ENCODE results near the gene EIF2AK2. TPM values are rescaled to one million over a fixed set of nuclear protein-coding genes. Genes with fewer than 3 reads are reported as not detected.

The EIF2AK2 gene
- polyA plus RNA-seq, 4 donors, result 4.3 to 27.7 (median 8.3) TPM

DNA sequence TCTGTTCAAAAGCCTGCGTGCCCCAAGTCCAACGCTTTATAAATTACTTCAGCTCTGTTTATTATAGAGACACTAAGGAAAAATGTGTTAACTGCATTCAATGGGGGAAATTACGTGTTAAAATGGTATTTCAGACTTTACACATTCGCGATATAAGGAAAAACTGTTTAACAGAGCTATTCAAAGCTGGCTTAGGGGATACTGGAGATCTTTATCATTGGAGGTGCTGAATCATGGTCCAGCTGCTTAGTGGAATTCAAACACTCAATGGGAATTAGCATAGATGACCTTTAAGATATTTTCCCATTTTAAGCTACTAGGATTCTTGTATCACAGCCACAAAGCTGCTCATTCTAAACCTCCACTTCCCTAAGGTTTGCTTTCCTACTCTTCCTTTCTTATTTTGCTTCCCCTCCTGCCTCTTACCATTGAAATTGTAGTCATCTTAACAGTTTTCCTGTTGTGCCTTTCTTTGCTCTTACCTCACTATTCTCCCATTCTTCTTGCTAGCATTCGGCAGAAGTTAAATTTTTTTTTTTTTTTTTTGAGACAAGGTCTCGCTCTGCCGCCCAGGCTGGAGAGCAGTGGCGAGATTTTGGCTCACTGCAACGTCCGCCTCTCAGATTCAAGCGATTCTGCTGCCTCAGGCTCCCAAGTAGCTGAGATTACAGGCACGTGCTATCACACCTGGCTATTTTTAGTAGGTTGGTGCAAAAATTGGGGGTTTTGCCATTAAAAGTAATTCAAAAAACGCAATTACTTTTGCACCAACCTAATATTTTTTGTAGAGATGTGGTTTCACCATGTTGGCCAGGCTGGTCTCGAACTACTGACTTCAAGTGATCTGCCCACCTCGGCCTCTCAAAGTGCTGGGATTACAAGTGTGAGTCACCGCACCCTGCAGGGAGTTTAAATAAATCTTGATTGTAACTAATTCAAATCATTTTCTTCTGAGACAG, 25.2 kb upstream of the EIF2AK2 start:
- H3K4me1 ChIP-seq (ENCODE audit: control insufficient read depth in 3 of 3, insufficient read depth in 2 of 3, low read depth in 1 of 3, low read length in 2 of 3), result no peaks in the 10 kb centered on the region
- DNase-seq (no peak), FAIRE-seq (no peak)
- no peaks in the 10 kb centered on the region for H3K9me3 ChIP-seq (ENCODE audit: control insufficient read depth in 2 of 2, insufficient read depth in 1 of 2, low read depth in 1 of 2, low read length in 1 of 2)
- no peak overlapping the region for H3K27ac ChIP-seq (ENCODE audit: low read depth in 1 of 3, low read length in 2 of 3)
- 80 to 84% (median 82%) methylated on average over 17 of the region's 17 CpGs for WGBS, 3 donors
- no peaks in the 10 kb centered on the region for H3K36me3 ChIP-seq (ENCODE audit: control insufficient read depth in 3 of 3, insufficient read depth in 2 of 3, low read depth in 1 of 3, low read length in 3 of 3)
- H3K4me3 ChIP-seq (ENCODE audit: low read depth in 1 of 3, low read length in 3 of 3), result no peak overlapping the region
- peaks cover 0 to 6% (median 0%) of the 10 kb centered on the region in 3 donors for H3K27me3 ChIP-seq (ENCODE audit: control insufficient read depth in 3 of 3, insufficient read depth in 3 of 3, low read length in 3 of 3)

DNA sequence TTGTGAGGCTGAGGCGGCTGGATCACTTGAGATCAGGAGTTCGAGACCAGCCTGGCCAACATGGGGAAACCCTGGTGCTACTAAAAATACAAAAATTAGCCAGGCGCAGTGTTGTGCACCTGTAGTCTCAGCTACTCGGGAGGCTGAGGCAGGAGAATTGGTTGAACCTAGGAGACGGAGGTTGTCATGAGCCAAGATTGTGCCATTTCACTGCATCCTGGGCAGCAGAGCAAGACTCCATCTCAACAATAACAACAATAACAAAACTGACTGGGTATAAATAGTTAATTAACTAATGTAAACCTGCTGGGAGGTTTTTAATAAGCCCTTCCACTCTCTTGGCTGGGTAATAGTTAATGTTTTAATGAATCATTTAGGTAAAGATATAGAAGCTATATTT, 23.9 kb upstream of the EIF2AK2 start:
- no peak overlapping the region for H3K4me3 ChIP-seq (ENCODE audit: low read depth in 1 of 3, low read length in 3 of 3)
- DNase-seq, result no peak
- H3K9me3 ChIP-seq (ENCODE audit: control insufficient read depth in 2 of 2, insufficient read depth in 1 of 2, low read depth in 1 of 2, low read length in 1 of 2), result no peaks in the 10 kb centered on the region
- 92 to 95% (median 92%) methylated on average over 5 of the region's 5 CpGs for WGBS, 3 donors
- no peaks in the 10 kb centered on the region for H3K36me3 ChIP-seq (ENCODE audit: control insufficient read depth in 3 of 3, insufficient read depth in 2 of 3, low read depth in 1 of 3, low read length in 3 of 3)
- peaks cover 0 to 3% (median 0%) of the 10 kb centered on the region in 3 donors for H3K27me3 ChIP-seq (ENCODE audit: control insufficient read depth in 3 of 3, insufficient read depth in 3 of 3, low read length in 3 of 3)
- no peak for FAIRE-seq
- no peaks in the 10 kb centered on the region for H3K4me1 ChIP-seq (ENCODE audit: control insufficient read depth in 3 of 3, insufficient read depth in 2 of 3, low read depth in 1 of 3, low read length in 2 of 3)
- H3K27ac ChIP-seq (ENCODE audit: low read depth in 1 of 3, low read length in 2 of 3), result no peak overlapping the region

- no peak overlapping the region for H3K27ac ChIP-seq (ENCODE audit: low read depth in 1 of 3, low read length in 2 of 3)
- no peak overlapping the region for H3K4me3 ChIP-seq (ENCODE audit: low read depth in 1 of 3, low read length in 3 of 3)
- H3K4me1 ChIP-seq (ENCODE audit: control insufficient read depth in 3 of 3, insufficient read depth in 2 of 3, low read depth in 1 of 3, low read length in 2 of 3), result no peaks in the 10 kb centered on the region
- 42 to 52% (median 48%) methylated on average over 4 of the region's 4 CpGs for WGBS, 3 donors
- DNase-seq (no peak), FAIRE-seq (no peak)
- H3K27me3 ChIP-seq (ENCODE audit: control insufficient read depth in 3 of 3, insufficient read depth in 3 of 3, low read length in 3 of 3), result peaks cover 0 to 3% (median 0%) of the 10 kb centered on the region in 3 donors
- no peaks in the 10 kb centered on the region for H3K36me3 ChIP-seq (ENCODE audit: control insufficient read depth in 3 of 3, insufficient read depth in 2 of 3, low read depth in 1 of 3, low read length in 3 of 3)
- H3K9me3 ChIP-seq (ENCODE audit: control insufficient read depth in 2 of 2, insufficient read depth in 1 of 2, low read depth in 1 of 2, low read length in 1 of 2), result no peaks in the 10 kb centered on the region
Measured at GRCh38 chr2:37180006-37180639, 23.3 kb upstream of the EIF2AK2 start.

DNA sequence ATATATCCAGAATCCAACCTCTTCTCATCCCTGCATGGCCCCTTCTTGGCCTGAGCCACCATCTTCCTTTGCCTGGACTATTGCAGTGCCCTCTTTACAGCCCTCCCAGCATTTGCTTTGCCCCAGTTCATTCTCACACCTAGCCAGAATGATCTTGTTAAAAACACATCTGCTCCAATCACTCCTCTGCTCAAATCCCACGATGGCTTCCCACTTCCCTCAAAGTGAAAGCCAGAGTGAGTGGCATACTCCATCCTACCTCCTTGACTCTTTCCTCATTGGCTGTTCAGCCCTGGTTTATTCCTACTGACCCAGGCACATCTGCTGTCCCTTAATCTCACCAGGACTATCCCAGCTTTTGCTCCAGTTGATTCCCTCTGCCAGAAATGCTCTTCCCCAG, 17.0 kb upstream of the EIF2AK2 start:
- no peak overlapping the region for H3K4me3 ChIP-seq (ENCODE audit: low read depth in 1 of 3, low read length in 3 of 3)
- H3K27me3 ChIP-seq (ENCODE audit: control insufficient read depth in 3 of 3, insufficient read depth in 3 of 3, low read length in 3 of 3), result no peaks in the 10 kb centered on the region
- no peaks in the 10 kb centered on the region for H3K9me3 ChIP-seq (ENCODE audit: control insufficient read depth in 2 of 2, insufficient read depth in 1 of 2, low read depth in 1 of 2, low read length in 1 of 2)
- no peaks in the 10 kb centered on the region for H3K36me3 ChIP-seq (ENCODE audit: control insufficient read depth in 3 of 3, insufficient read depth in 2 of 3, low read depth in 1 of 3, low read length in 3 of 3)
- WGBS, 3 donors, result 47 to 79% (median 76%) methylated on average over 1 of the region's 1 CpG
- DNase-seq (no peak), FAIRE-seq (no peak)
- no peak overlapping the region for H3K27ac ChIP-seq (ENCODE audit: low read depth in 1 of 3, low read length in 2 of 3)
- H3K4me1 ChIP-seq (ENCODE audit: control insufficient read depth in 3 of 3, insufficient read depth in 2 of 3, low read depth in 1 of 3, low read length in 2 of 3), result no peaks in the 10 kb centered on the region

DNA sequence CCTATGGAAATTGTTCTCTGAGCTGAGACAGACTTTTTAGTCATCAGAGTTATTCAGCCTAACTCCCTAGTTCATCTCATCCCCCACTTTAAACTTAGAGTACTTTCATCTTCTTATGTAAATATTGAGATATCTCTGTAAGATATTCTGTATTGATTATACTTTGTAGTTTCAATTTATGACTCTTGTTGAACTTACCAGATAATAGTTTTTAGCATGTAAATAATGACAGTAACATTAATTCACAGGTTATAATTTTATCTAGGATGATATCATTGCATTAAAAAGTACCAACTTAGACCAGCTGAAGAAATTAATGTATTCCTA, 14.8 kb upstream of the EIF2AK2 start:
- Histone ChIP-seq H3K4me1 (ENCODE audit: control insufficient read depth in 3 of 3, insufficient read depth in 2 of 3, low read depth in 1 of 3, low read length in 2 of 3) (peaks cover 0 to 3% (median 0%) of the 10 kb centered on the region in 3 donors), H3K27ac (ENCODE audit: low read depth in 1 of 3, low read length in 2 of 3) (no peak overlapping the region), H3K9me3 (ENCODE audit: control insufficient read depth in 2 of 2, insufficient read depth in 1 of 2, low read depth in 1 of 2, low read length in 1 of 2) (no peaks in the 10 kb centered on the region), H3K27me3 (ENCODE audit: control insufficient read depth in 3 of 3, insufficient read depth in 3 of 3, low read length in 3 of 3) (no peaks in the 10 kb centered on the region), H3K36me3 (ENCODE audit: control insufficient read depth in 3 of 3, insufficient read depth in 2 of 3, low read depth in 1 of 3, low read length in 3 of 3) (no peaks in the 10 kb centered on the region), H3K4me3 (ENCODE audit: low read depth in 1 of 3, low read length in 3 of 3) (no peak overlapping the region)
- no peak for DNase-seq
- no peak for FAIRE-seq

GRCh38 chr2:37168217-37168981, 11.6 kb upstream of the EIF2AK2 start:
- FAIRE-seq (no peak), DNase-seq (peak; percentile 37 to 48)
- 37 to 57% (median 49%) methylated on average over 17 of the region's 17 CpGs for WGBS, 3 donors

GRCh38 chr2:37167636-37168180, 10.9 kb upstream of the EIF2AK2 start:
- DNase-seq, result peak; percentile 50 to 83
- H3K27me3 ChIP-seq (ENCODE audit: control insufficient read depth in 3 of 3, insufficient read depth in 3 of 3, low read length in 3 of 3), result no peaks in the 10 kb centered on the region
- peaks cover 0 to 3% (median 0%) of the 10 kb centered on the region in 3 donors for H3K4me1 ChIP-seq (ENCODE audit: control insufficient read depth in 3 of 3, insufficient read depth in 2 of 3, low read depth in 1 of 3, low read length in 2 of 3)
- H3K36me3 ChIP-seq (ENCODE audit: control insufficient read depth in 3 of 3, insufficient read depth in 2 of 3, low read depth in 1 of 3, low read length in 3 of 3), result no peaks in the 10 kb centered on the region
- WGBS, 3 donors, result 46 to 79% (median 62%) methylated on average over 3 of the region's 3 CpGs
- H3K4me3 ChIP-seq (ENCODE audit: low read depth in 1 of 3, low read length in 3 of 3), result no peak overlapping the region
- peak overlapping the region; percentile 36 to 89 (median 79) for H3K27ac ChIP-seq (ENCODE audit: low read depth in 1 of 3, low read length in 2 of 3)
- H3K9me3 ChIP-seq (ENCODE audit: control insufficient read depth in 2 of 2, insufficient read depth in 1 of 2, low read depth in 1 of 2, low read length in 1 of 2), result peaks cover 0 to 16% of the 10 kb centered on the region in 2 donors
- FAIRE-seq, result peak; percentile 81

More at GRCh38 chr2:37168217-37168981, 11.6 kb upstream of the EIF2AK2 start:
- H3K36me3 ChIP-seq (ENCODE audit: control insufficient read depth in 3 of 3, insufficient read depth in 2 of 3, low read depth in 1 of 3, low read length in 3 of 3), result no peaks in the 10 kb centered on the region
- no peaks in the 10 kb centered on the region for H3K27me3 ChIP-seq (ENCODE audit: control insufficient read depth in 3 of 3, insufficient read depth in 3 of 3, low read length in 3 of 3)
- peak overlapping the region; percentile 36 to 89 (median 79) for H3K27ac ChIP-seq (ENCODE audit: low read depth in 1 of 3, low read length in 2 of 3)
- H3K9me3 ChIP-seq (ENCODE audit: control insufficient read depth in 2 of 2, insufficient read depth in 1 of 2, low read depth in 1 of 2, low read length in 1 of 2), result peaks cover 0 to 15% of the 10 kb centered on the region in 2 donors
- H3K4me1 ChIP-seq (ENCODE audit: control insufficient read depth in 3 of 3, insufficient read depth in 2 of 3, low read depth in 1 of 3, low read length in 2 of 3), result peaks cover 0 to 3% (median 0%) of the 10 kb centered on the region in 3 donors
- peak overlapping the region in 1 of 3 donors; percentile 19 for H3K4me3 ChIP-seq (ENCODE audit: low read depth in 1 of 3, low read length in 3 of 3)

DNA sequence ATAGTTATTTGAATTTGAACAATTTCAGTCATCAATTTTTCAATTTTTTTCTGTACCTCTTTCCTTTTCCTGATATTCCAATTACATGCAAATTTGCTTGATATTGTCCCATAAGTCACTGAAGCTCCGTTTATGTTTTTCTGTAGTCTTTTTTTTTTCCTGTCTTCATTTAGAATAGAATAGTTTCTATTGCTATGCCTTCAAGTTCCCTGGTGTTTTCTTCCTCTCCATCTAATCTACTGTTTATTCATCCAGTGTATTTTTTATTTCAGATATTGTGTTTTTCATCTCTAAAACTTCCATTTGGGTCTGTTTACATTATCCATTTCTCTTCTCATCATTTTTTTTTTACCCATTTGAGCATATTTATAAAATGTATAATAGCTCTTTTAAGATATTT, 8.0 kb upstream of the EIF2AK2 start:
- peaks cover 0 to 16% of the 10 kb centered on the region in 2 donors for H3K9me3 ChIP-seq (ENCODE audit: control insufficient read depth in 2 of 2, insufficient read depth in 1 of 2, low read depth in 1 of 2, low read length in 1 of 2)

More for the DNA sequence above, 8.0 kb upstream of the EIF2AK2 start:
- no peak for FAIRE-seq
- H3K4me3 ChIP-seq (ENCODE audit: low read depth in 1 of 3, low read length in 3 of 3), result no peak overlapping the region
- 92 to 97% (median 95%) methylated on average over 1 of the region's 1 CpG for WGBS, 3 donors
- peaks cover 0 to 3% (median 0%) of the 10 kb centered on the region in 3 donors for H3K4me1 ChIP-seq (ENCODE audit: control insufficient read depth in 3 of 3, insufficient read depth in 2 of 3, low read depth in 1 of 3, low read length in 2 of 3)
- no peak for DNase-seq
- no peaks in the 10 kb centered on the region for H3K36me3 ChIP-seq (ENCODE audit: control insufficient read depth in 3 of 3, insufficient read depth in 2 of 3, low read depth in 1 of 3, low read length in 3 of 3)
- no peaks in the 10 kb centered on the region for H3K27me3 ChIP-seq (ENCODE audit: control insufficient read depth in 3 of 3, insufficient read depth in 3 of 3, low read length in 3 of 3)
- H3K27ac ChIP-seq (ENCODE audit: low read depth in 1 of 3, low read length in 2 of 3), result no peak overlapping the region

Measured in small intestine (tissue), 7 donors.